GM12891 (cell line): ENCODE measurements around the gene PDE3A.

Experiments
- POLR2A ChIP-seq: IDR thresholded peaks from 2 replicates; pipeline ENCODE4 v1.6.1; 2011; ENCODE audit warnings: low read depth, low read length, control low read depth
- POLR2AphosphoS5 ChIP-seq: IDR thresholded peaks from 2 replicates; pipeline ENCODE4 v1.6.1; 2011; ENCODE audit warnings: low read depth, low read length, control low read depth

DNA sequence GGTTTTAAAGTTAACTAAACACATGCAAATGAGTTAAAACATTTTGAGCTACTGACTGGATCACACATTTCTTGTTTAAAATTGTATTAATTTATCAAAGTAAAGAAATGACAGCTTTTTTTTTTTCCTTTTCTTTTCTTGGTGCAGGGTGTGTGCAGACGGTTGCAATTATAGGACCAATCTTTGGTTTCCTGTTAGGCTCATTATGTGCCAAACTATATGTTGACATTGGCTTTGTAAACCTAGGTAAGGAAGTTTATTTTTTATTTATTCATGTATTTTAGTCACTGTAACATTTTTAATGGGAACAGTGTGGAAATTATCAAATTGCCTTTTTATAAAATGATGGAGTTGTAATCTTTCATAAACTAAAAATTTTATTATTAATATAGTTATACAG lies 348.6 kb downstream of the PDE3A start:
- TF ChIP-seq POLR2A (no peak), POLR2AphosphoS5 (no peak)
